Measurements from ENCODE around the gene TBC1D16. TPM values are rescaled to one million over a fixed set of nuclear protein-coding genes. Genes with fewer than 3 reads are reported as not detected.

Gene TBC1D16
- total and polyA plus RNA-seq, 11 donors, result 5.3 to 22.1 (median 17.4) TPM

- DNase-seq (peak in 3 of 5 donors; percentile 15 to 32 (median 20)), ATAC-seq (no peak)
- Histone ChIP-seq H3K36me3 (peaks cover 0 to 65% (median 14%) of the 10 kb centered on the region in 9 donors), H3K9me3 (no peaks in the 10 kb centered on the region), H3K4me1 (peaks cover 0 to 18% (median 9%) of the 10 kb centered on the region in 12 donors), H3K27ac (no peak overlapping the region), H3K27me3 (no peaks in the 10 kb centered on the region), H3K4me3 (no peak overlapping the region)
- TF ChIP-seq CTCF (IDR thresholded peaks at IDR 0.05) (no peak), POLR2A (IDR thresholded peaks at IDR 0.05) (no peak)
- WGBS, 4 donors, result 94 to 97% (median 95%) methylated on average over 20 to 25 of the region's 25 CpGs
- intact Hi-C loops (cut with DNase I), result no loop called here
Measured at GRCh38 chr17:79946352-79947231, 89.1 kb downstream of the TBC1D16 start.

- peaks cover 0 to 9% (median under 1%) of the 10 kb centered on the region in 12 donors for H3K4me1 ChIP-seq
- no peak overlapping the region for H3K4me3 ChIP-seq
- DNase-seq (peak in 3 of 5 donors; percentile 16 to 50 (median 16)), ATAC-seq (no peak)
- no peak overlapping the region for H3K27ac ChIP-seq
- peaks cover 0 to 65% (median 14%) of the 10 kb centered on the region in 9 donors for H3K36me3 ChIP-seq
- 93 to 96% (median 96%) methylated on average over 20 to 25 of the region's 25 CpGs for WGBS, 4 donors
- intact Hi-C loops (cut with DNase I), result no loop called here
- H3K9me3 ChIP-seq, result no peaks in the 10 kb centered on the region
- TF ChIP-seq POLR2A (IDR thresholded peaks at IDR 0.05) (no peak), CTCF (IDR thresholded peaks at IDR 0.05) (no peak)
- H3K27me3 ChIP-seq, result no peaks in the 10 kb centered on the region
Measured at GRCh38 chr17:79945591-79946255, 89.9 kb downstream of the TBC1D16 start.

GRCh38 chr17:79944821-79945391 lies 90.8 kb downstream of the TBC1D16 start:
- ATAC-seq (no peak), DNase-seq (peak in 3 of 5 donors; percentile 4 to 51 (median 21))
- intact Hi-C loops (cut with DNase I), result no loop called here
- no peaks in the 10 kb centered on the region for H3K9me3 ChIP-seq
- H3K4me3 ChIP-seq, result no peak overlapping the region
- H3K36me3 ChIP-seq, result peaks cover 0 to 65% (median 18%) of the 10 kb centered on the region in 9 donors
- H3K27ac ChIP-seq, result no peak overlapping the region
- H3K4me1 ChIP-seq, result peaks cover 0 to 9% (median 0%) of the 10 kb centered on the region in 12 donors
- no peak for TF ChIP-seq CTCF (IDR thresholded peaks at IDR 0.05)
- no peak for TF ChIP-seq POLR2A (IDR thresholded peaks at IDR 0.05)
- 96 to 98% (median 97%) methylated on average over 17 to 31 of the region's 31 CpGs for WGBS, 4 donors
- H3K27me3 ChIP-seq, result no peaks in the 10 kb centered on the region
